ENCODE results near the gene TSPOAP1. TPM values are rescaled to one million over a fixed set of nuclear protein-coding genes. Genes with fewer than 3 reads are reported as not detected.

TSPOAP1 gene
- total RNA-seq, 4 donors from 2014 or later, result 2.9 to 16.0 (median 3.3) TPM

GRCh38 chr17:58310511-58311428 lies 17.8 kb downstream of the TSPOAP1 start:
- Histone ChIP-seq H3K4me1 (no peaks in the 10 kb centered on the region), H3K36me3 (no peaks in the 10 kb centered on the region), H3K4me3 (no peak overlapping the region), H3K27ac (no peak overlapping the region), H3K9me3 (no peaks in the 10 kb centered on the region), H3K27me3 (no peaks in the 10 kb centered on the region)
- WGBS, 2 donors, result 72 to 86% methylated on average over 5 to 14 of the region's 23 CpGs
- DNase-seq, result no peak
- TF ChIP-seq POLR2A (IDR thresholded peaks at IDR 0.05) (no peak), CTCF (IDR thresholded peaks at IDR 0.05) (no peak)
- intact Hi-C loops (cut with DNase I), result no loop called here

DNA sequence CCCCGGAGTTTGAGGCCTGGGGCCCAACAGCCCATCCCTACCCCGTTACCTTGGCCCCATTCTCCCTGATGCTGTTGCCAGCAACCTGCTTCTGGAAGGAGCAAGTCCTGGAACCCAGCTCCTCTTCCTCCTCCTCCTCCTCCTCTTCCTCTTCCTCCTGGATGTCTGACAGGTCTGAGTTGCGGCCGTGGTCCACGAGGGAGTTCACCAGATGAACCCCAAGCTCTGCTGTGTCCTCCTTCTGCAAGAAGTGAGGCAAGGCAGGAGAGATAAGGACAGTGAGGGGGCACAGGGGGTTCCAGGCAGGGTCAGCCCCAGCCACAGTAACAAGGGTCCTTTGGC lies 18.7 kb downstream of the TSPOAP1 start:
- 69 to 70% methylated on average over 2 to 5 of the region's 5 CpGs for WGBS, 2 donors
- H3K4me1 ChIP-seq, result no peaks in the 10 kb centered on the region
- no peaks in the 10 kb centered on the region for H3K27me3 ChIP-seq
- no peaks in the 10 kb centered on the region for H3K36me3 ChIP-seq
- no peak overlapping the region for H3K4me3 ChIP-seq
- no peaks in the 10 kb centered on the region for H3K9me3 ChIP-seq
- TF ChIP-seq POLR2A (IDR thresholded peaks at IDR 0.05), result no peak
- no peak for TF ChIP-seq CTCF (IDR thresholded peaks at IDR 0.05)
- H3K27ac ChIP-seq, result no peak overlapping the region
- intact Hi-C loops (cut with DNase I), result no loop called here
- DNase-seq, result no peak

DNA sequence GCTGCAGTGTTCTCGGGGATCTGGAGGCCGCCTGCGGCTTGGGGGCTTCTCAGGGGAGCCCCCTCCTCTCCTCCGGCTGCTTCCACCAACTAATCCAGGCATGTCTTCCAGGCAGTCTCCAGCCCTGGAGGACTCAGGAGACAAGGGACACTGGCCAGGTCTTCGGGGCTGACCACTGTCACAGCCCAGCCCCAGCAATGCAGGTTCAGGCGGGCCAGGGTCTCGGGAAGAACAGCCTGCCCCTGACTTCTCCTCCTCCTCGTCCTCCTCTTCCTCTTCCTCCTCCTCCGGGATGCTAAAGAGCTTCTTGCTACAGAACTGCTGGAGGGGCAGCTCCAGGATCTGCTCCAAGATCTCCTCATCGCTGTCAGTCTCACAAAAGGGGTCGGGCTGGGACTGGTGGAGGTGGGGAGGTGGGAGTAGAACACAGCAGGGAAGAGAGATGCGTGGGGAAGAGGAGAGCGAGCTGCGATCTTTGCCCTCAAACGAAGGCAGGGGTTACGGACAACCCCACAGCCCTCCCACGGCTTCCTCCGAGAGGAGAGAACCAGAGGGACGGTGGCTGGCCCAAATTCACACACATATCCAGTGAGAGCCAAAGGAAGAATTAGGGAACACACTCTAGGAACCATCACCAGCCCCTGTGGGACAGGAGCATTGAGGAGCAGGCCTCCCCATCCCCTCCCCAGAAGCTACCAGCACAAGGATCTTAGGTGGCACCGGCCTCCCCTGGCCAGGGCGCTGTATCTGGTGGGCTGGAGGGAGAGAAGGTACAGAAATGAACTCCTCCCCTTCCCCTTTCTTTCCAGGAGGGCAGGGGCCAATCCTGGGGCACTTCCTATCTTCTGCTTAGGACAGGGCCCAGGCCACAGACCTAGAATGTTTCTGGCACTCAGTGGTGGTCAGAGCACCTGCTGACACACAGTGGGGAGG lies 19.3 kb downstream of the TSPOAP1 start:
- no peak overlapping the region for H3K27ac ChIP-seq
- TF ChIP-seq CTCF (IDR thresholded peaks at IDR 0.05), result no peak
- TF ChIP-seq POLR2A (IDR thresholded peaks at IDR 0.05), result no peak
- no peak overlapping the region for H3K4me3 ChIP-seq
- no peaks in the 10 kb centered on the region for H3K36me3 ChIP-seq
- intact Hi-C loops (cut with DNase I), result no loop called here
- 70 to 80% methylated on average over 8 to 12 of the region's 21 CpGs for WGBS, 2 donors
- H3K4me1 ChIP-seq, result no peaks in the 10 kb centered on the region
- no peaks in the 10 kb centered on the region for H3K27me3 ChIP-seq
- H3K9me3 ChIP-seq, result no peaks in the 10 kb centered on the region
- DNase-seq, result no peak

DNA sequence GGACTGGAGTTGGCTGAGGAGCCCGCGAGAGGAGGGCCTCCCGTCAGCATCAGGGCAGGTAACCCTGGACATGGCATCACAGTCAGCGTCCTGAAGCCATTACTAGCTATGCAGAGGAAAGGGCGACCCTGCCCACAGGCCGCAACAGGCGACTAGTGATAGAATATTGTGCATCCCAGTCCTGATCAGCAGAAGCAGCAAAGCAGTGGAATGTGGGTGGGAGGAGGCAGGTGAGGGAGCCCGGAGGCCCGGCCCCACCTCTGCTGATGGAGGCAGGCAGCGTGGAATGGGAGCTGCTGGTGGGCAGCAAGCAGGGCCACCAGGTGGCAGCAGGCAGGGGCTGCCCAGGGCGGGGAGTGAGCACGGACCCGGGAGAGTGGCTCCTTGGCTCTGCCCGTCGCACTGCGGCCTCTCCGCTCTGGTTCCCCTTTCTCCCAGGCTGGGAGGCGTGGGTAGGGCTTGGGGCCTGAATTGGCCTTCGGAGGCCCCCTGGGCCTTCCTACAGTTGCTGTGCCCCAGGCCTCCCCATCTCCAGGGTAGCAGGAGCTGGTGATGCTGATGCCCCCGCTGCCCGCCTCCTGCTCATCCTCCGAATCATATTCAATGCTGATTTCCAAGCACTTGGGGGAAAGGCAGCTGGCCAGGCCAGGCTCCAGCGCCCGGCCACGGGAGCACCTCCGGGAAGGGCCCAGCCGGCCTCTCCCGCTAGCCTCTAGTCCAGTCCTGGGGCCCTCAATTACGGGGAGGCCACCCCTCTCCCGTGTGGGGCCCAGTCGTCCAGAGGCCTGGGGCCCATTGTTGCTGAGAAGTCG lies 20.2 kb downstream of the TSPOAP1 start:
- DNase-seq, result no peak
- TF ChIP-seq CTCF (IDR thresholded peaks at IDR 0.05), result peak in 1 of 6 experiments; percentile 8
- TF ChIP-seq POLR2A (IDR thresholded peaks at IDR 0.05), result no peak
- Histone ChIP-seq H3K36me3 (no peaks in the 10 kb centered on the region), H3K4me3 (no peak overlapping the region), H3K27ac (no peak overlapping the region), H3K4me1 (no peaks in the 10 kb centered on the region), H3K27me3 (no peaks in the 10 kb centered on the region), H3K9me3 (no peaks in the 10 kb centered on the region)
- intact Hi-C loops (cut with DNase I), result no loop called here
- WGBS, 2 donors, result 61 to 77% methylated on average over 5 to 6 of the region's 32 CpGs
